CD14-positive monocyte (primary cell): Measurements from ENCODE around the gene CD24. TPM values are rescaled to one million over a fixed set of nuclear protein-coding genes. Genes with fewer than 3 reads are reported as not detected.

Experiments used
- DNase-seq, 3 donors: peaks; one replicate each; pipeline ENCODE4 v3.0.0-alpha.2; 2011 to 2022
- H2AFZ ChIP-seq: 2 replicates; pipeline ENCODE4 v1.6.0; 2012; ENCODE audit warnings: mild to moderate bottlenecking, low read depth, low read length, inconsistent platforms; ENCODE audit not compliant: insufficient read depth, poor library complexity, severe bottlenecking
- H3K27ac ChIP-seq, 2 donors: 1 replicate in 1 of 2; 2 replicates in 1 of 2; pipeline ENCODE4 v1.5.1; 2012 to 2013; ENCODE audit warnings: low read length in 2 of 2, control low read depth in 1 of 2, inconsistent platforms in 1 of 2, low read depth in 1 of 2, mild to moderate bottlenecking in 1 of 2
- H3K27me3 ChIP-seq, 2 donors: one replicate each; pipeline versions ENCODE4 v1.6.0 to v1.6.1; 2011 to 2013; ENCODE audit warnings: low read length in 2 of 2; ENCODE audit not compliant: control insufficient read depth in 2 of 2, insufficient read depth in 2 of 2
- H3K36me3 ChIP-seq, 2 donors: replicated peaks in 1 of 2; 1 replicate in 1 of 2; 2 replicates in 1 of 2; pipeline versions ENCODE4 v1.5.1 to v1.6.1; 2012 to 2013; ENCODE audit warnings: low read length in 2 of 2, control low read depth in 1 of 2, inconsistent platforms in 1 of 2, mild to moderate bottlenecking in 1 of 2; ENCODE audit not compliant: insufficient read depth in 2 of 2, control insufficient read depth in 1 of 2
- H3K4me1 ChIP-seq, 2 donors: 1 replicate in 1 of 2; 2 replicates in 1 of 2; pipeline versions ENCODE4 v1.5.1 to v1.6.1; 2012 to 2013; ENCODE audit warnings: low read length in 2 of 2, control low read depth in 1 of 2, inconsistent platforms in 1 of 2, mild to moderate bottlenecking in 1 of 2, moderate library complexity in 1 of 2; ENCODE audit not compliant: insufficient read depth in 2 of 2, control insufficient read depth in 1 of 2
- H3K4me2 ChIP-seq: replicated peaks from 2 replicates; pipeline ENCODE3; 2012; ENCODE audit warnings: low read length, moderate library complexity, mild to moderate bottlenecking; ENCODE audit not compliant: poor library complexity, severe bottlenecking; ENCODE audit errors: extremely low read depth
- H3K4me3 ChIP-seq, 3 experiments: fragments of 200-600 bp in 1 of 3; sonication (generic) in 1 of 3; replicated peaks in 1 of 3; 1 replicate in 2 of 3; 2 replicates in 1 of 3; pipeline ENCODE4 v1.5.1; 2011 to 2013; ENCODE audit warnings: low read length in 3 of 3, mild to moderate bottlenecking in 3 of 3, control low read depth in 2 of 3, low read depth in 2 of 3, inconsistent platforms in 1 of 3, moderate library complexity in 1 of 3
- H3K79me2 ChIP-seq: 2 replicates; pipeline ENCODE4 v1.6.0; 2012; ENCODE audit warnings: mild to moderate bottlenecking, control low read depth, inconsistent platforms, low read length, moderate library complexity; ENCODE audit not compliant: insufficient read depth
- H3K9ac ChIP-seq: 2 replicates; pipeline ENCODE4 v1.6.0; 2017; ENCODE audit warnings: low read length, mild to moderate bottlenecking; ENCODE audit not compliant: insufficient read depth, poor library complexity, severe bottlenecking
- H3K9me3 ChIP-seq, 2 donors: replicated peaks in 1 of 2; 1 replicate in 1 of 2; 2 replicates in 1 of 2; pipeline versions ENCODE4 v1.5.1 to v1.6.1; 2012 to 2013; ENCODE audit warnings: low read length in 2 of 2, control low read depth in 1 of 2; ENCODE audit not compliant: control insufficient read depth in 1 of 2, insufficient read depth in 1 of 2
- H4K20me1 ChIP-seq: 2 replicates; pipeline ENCODE4 v1.6.0; 2012; ENCODE audit warnings: mild to moderate bottlenecking, low read length, control low read depth, moderate library complexity; ENCODE audit not compliant: insufficient read depth
- H3K27ac Mint-ChIP-seq, 7 donors: one replicate each; pipeline ENCODE4 v1.8.0; 2020; ENCODE audit warnings: mild to moderate bottlenecking in 7 of 7, mixed read lengths in 7 of 7, moderate library complexity in 6 of 7, inconsistent platforms in 2 of 7
- H3K27me3 Mint-ChIP-seq, 3 donors: one replicate each; pipeline ENCODE4 v1.8.0; 2021 to 2022; ENCODE audit warnings: low read depth in 3 of 3, mild to moderate bottlenecking in 3 of 3, mixed read lengths in 3 of 3, moderate library complexity in 3 of 3, inconsistent platforms in 1 of 3
- H3K36me3 Mint-ChIP-seq, 2 donors: one replicate each; pipeline ENCODE4 v1.8.0; 2020; ENCODE audit warnings: mixed read lengths in 2 of 2, inconsistent platforms in 1 of 2, mild to moderate bottlenecking in 1 of 2
- H3K4me1 Mint-ChIP-seq: one replicate; pipeline ENCODE4 v1.8.0; 2020; ENCODE audit warnings: mild to moderate bottlenecking, mixed read lengths
- H3K4me3 Mint-ChIP-seq, 2 donors: one replicate each; pipeline ENCODE4 v1.8.0; 2020; ENCODE audit warnings: mild to moderate bottlenecking in 2 of 2, mixed read lengths in 2 of 2, moderate library complexity in 1 of 2
- H3K9me3 Mint-ChIP-seq, 7 donors: one replicate each; pipeline ENCODE4 v1.8.0; 2020 to 2022; ENCODE audit warnings: mixed read lengths in 7 of 7, mild to moderate bottlenecking in 6 of 7, moderate library complexity in 6 of 7, inconsistent platforms in 2 of 7
- CTCF ChIP-seq: fragments of 200-600 bp; IDR thresholded peaks from one replicate; pipeline ENCODE4 v1.8.0; 2022; ENCODE audit warnings: antibody characterized with exemption, mild to moderate bottlenecking
- WGBS: methylation state at CpG from one replicate; pipeline ENCODE4 v1.1.5; 2013; ENCODE audit warnings: missing lambda C conversion rate; ENCODE audit not compliant: insufficient coverage; 5-methylcytosine and 5-hydroxymethylcytosine counted together
- intact Hi-C, 2 donors: fragments of 100-400 bp; cut with micrococcal nuclease; formaldehyde crosslinking; loops; one replicate each; pipeline versions ENCODE4 v1.15.0 to v1.15.1; 2023
- polyA plus RNA-seq, 3 donors: library from polyadenylated mRNA; depleted of rRNA in 1 of 3; unstranded in 2 of 3; stranded (reverse) in 1 of 3; fragments of 300-500 nt in 2 of 3; fragments of >200 nt in 1 of 3; fragmentation: Illumina TruSeq in 2 of 3; gene quantifications; 1 replicate in 2 of 3; 2 replicates in 1 of 3; pipeline ENCODE4 v1.2.3, GENCODE V29; 2012 to 2021

The CD24 gene
- polyA plus RNA-seq, 3 donors, result 0.05 to 0.46 (median 0.29) TPM

- Histone ChIP-seq H4K20me1 (no peaks in the 10 kb centered on the region), H3K36me3 (no peaks in the 10 kb centered on the region), H3K9ac (no peak overlapping the region), H3K4me1 (no peaks in the 10 kb centered on the region), H3K27me3 (peaks cover 4 to 15% of the 10 kb centered on the region in 2 donors), H3K27ac (no peak overlapping the region), H3K79me2 (no peaks in the 10 kb centered on the region), H3K4me3 (no peak overlapping the region), H2AFZ (no peak overlapping the region), H3K9me3 (no peaks in the 10 kb centered on the region), H3K4me2 (no peak overlapping the region)
- 86% methylated on average over 2 of the region's 3 CpGs for WGBS
- no peak for TF ChIP-seq CTCF
- Mint-ChIP-seq H3K9me3 (peaks cover 0 to 3% (median 0%) of the 10 kb centered on the region in 7 donors), H3K27ac (no peak overlapping the region), H3K27me3 (peaks cover 8 to 20% (median 18%) of the 10 kb centered on the region in 3 donors), H3K36me3 (no peaks in the 10 kb centered on the region), H3K4me3 (no peak overlapping the region), H3K4me1 (no peaks in the 10 kb centered on the region)
- intact Hi-C loops, result no loop called here
- no peak for DNase-seq
These were observed 48.6 kb downstream of the CD24 start for GRCh38 chr6:106925948-106926347.

GRCh38 chr6:106924694-106925523 lies 49.6 kb downstream of the CD24 start:
- Histone ChIP-seq H3K36me3 (no peaks in the 10 kb centered on the region), H2AFZ (no peak overlapping the region), H3K9ac (no peak overlapping the region), H3K4me2 (no peak overlapping the region), H3K9me3 (no peaks in the 10 kb centered on the region), H3K4me3 (no peak overlapping the region), H4K20me1 (no peaks in the 10 kb centered on the region), H3K27me3 (peaks cover 3 to 15% of the 10 kb centered on the region in 2 donors), H3K79me2 (no peaks in the 10 kb centered on the region), H3K4me1 (no peaks in the 10 kb centered on the region), H3K27ac (no peak overlapping the region)
- Mint-ChIP-seq H3K4me1 (no peaks in the 10 kb centered on the region), H3K27me3 (peaks cover 8 to 20% (median 18%) of the 10 kb centered on the region in 3 donors), H3K9me3 (peaks cover 0 to 3% (median 0%) of the 10 kb centered on the region in 7 donors), H3K27ac (peak overlapping the region in 1 of 7 donors; percentile 54), H3K4me3 (peak overlapping the region in 1 of 2 donors; percentile 16), H3K36me3 (no peaks in the 10 kb centered on the region)
- DNase-seq, result no peak
- intact Hi-C loops, result no loop called here
- WGBS, result 13% methylated on average over 8 of the region's 17 CpGs
- no peak for TF ChIP-seq CTCF
